ENCODE measurements around the gene HYAL3.

HYAL3 gene

GRCh38 chr3:50337175-50337861 lies 38.1 kb upstream of the HYAL3 start:
- peak; percentile 99 for DNase-seq
- TF ChIP-seq GATA1 (IDR thresholded peaks at IDR 0.05; ENCODE audit: low read depth, low read length): no peak
- peak; percentile 97 for TF ChIP-seq POLR2A (IDR thresholded peaks at IDR 0.05; ENCODE audit: low read length)

DNA sequence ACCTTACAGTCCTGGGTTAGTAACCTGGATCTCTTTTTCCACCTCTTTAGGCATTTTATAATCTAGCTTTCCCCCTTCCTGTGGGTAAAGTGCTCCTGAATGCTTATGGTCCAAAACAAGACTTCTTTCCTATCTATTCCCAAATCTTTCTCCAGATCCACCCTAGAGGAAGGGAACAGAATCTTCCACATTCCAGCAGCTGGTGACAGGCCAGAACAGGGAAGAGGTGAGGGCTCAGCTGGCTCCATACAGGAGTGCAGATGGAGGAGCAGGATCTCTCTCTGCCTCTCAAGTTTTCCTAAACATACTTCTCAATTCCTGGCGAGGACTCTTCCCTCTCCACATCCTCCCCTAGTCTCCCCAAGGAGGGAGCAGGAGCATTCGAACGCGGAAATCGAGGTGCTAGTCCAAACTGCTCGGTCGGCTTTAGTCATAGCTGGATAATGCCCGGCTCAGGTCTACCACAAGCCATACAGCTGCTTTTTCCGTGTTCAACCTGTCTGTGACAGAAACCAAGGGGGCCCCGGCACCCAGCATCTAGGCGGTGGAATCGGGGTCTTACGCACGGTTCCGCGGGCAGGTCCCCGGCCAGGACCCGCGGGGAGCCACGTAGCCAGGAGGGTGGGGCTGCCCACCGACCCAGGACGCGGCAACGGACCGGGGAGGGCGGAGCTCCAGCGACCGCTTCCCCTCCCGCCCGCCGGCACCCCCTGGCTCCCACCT lies 37.4 kb upstream of the HYAL3 start:
- no peak for TF ChIP-seq POLR2A (IDR thresholded peaks at IDR 0.05; ENCODE audit: low read length)
- no peak for TF ChIP-seq GATA1 (IDR thresholded peaks at IDR 0.05; ENCODE audit: low read depth, low read length)
- no peak for DNase-seq

DNA sequence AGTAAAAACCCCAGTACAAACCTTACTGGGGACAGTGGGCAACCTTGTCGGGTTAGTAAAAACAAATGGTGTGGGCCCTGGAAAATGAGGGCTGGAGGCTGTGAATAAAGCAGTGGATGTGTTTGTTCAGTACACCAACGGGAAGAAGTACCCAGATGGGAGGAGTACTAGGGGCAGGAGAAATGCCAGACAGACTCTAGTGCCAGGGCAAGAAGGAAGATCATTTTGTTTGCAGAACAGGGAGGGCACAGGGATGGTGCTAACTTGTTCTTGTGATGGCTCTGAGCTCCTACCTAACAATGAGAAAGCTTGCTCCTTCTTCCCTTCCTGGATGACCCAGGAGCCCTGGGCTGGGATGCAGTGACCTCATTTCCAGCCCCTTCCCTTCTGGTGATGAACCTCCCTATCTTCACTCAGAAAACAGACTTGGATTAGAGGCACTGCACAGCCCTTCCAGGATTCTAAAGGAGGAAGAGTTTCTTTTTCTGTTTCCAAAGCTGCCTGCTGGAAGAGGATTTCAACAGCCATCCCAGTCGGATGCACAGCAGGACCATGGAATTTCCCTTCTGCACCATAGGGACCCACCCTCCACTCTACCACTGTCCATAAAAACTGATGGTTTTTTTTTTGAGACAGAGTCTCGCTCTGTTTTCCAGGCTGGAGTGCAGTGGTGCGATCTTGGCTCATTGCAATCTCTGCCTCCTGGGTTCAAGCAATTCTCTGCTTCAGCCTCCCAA lies 35.3 kb upstream of the HYAL3 start:
- no peak for TF ChIP-seq GATA1 (IDR thresholded peaks at IDR 0.05; ENCODE audit: low read depth, low read length)
- no peak for TF ChIP-seq POLR2A (IDR thresholded peaks at IDR 0.05; ENCODE audit: low read length)

DNA sequence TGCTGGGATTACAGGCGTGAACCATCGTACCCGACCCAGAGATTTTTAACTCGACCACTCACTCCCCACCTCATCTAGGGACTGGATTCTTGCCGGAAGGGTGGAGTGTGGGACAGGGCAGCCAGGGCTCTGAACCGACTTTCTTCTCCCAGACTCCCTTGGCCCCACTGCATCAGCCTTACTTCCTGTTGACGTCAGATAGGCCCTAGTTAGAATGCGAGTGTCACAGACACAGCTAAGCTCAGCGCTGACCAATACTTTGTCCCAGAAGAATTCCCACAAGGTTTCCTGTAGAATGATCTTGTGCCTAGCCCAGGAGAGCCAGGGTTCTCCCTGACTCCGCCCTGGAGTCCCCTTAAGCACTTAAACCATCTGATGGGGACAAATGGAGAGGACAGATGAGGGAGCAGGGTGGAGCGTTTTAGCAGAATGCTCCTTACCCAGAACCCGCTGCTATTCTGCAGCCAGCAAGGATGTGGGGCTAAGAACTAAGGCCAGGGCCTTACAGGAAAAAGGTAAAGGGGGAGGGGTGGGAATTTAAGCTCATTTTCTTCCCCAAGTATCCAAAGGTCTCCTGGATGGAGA lies 34.6 kb upstream of the HYAL3 start:
- no peak for TF ChIP-seq GATA1 (IDR thresholded peaks at IDR 0.05; ENCODE audit: low read depth, low read length)
- no peak for TF ChIP-seq POLR2A (IDR thresholded peaks at IDR 0.05; ENCODE audit: low read length)
- DNase-seq: no peak

More for the DNA sequence above, 35.3 kb upstream of the HYAL3 start:
- DNase-seq: no peak

- TF ChIP-seq GATA1 (IDR thresholded peaks at IDR 0.05; ENCODE audit: low read depth, low read length) (no peak), POLR2A (IDR thresholded peaks at IDR 0.05; ENCODE audit: low read length) (no peak)
- no peak for DNase-seq
Observed at GRCh38 chr3:50331364-50331907, 32.2 kb upstream of the HYAL3 start.

- no peak for DNase-seq
- TF ChIP-seq GATA1 (IDR thresholded peaks at IDR 0.05; ENCODE audit: low read depth, low read length) (no peak), POLR2A (IDR thresholded peaks at IDR 0.05; ENCODE audit: low read length) (peak; percentile 13)
Observed at GRCh38 chr3:50330330-50330729, 31.1 kb upstream of the HYAL3 start.

DNA sequence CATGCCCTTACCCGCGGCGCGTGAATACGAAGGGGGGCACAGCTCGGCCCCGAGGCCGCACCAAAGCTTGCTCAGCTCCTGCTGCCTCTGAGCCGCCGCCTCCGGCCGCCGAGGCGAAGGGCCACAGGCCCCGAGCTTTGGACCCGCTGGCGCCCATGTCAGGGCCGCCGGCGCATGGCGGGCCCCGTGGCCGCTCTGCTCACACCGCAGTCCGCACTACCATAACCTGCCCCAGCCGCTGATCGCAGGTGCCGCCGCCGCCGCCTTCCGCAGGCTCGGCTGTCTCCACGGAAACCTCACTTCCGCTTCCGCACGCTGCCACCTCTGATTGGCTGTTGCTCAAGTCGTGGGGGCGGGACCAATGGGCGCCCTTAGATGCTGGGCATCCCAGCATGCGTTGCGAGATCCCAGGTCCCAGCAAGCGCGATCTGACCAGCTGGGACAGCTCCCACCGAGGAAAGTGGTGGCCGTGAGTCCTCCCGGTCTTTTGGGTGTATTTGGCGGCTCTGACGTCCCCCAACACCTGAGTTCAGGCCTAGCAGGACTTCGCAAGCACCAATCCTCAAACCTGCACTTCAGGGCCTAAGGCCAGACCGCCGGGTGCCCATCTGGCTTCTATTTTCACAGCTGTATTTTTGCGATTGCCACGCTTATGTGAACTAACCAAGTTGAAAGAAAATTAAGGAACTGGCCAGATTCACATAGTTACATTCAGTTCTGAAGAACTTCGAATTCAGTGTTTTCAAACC lies 28.9 kb upstream of the HYAL3 start, which contains the start of gene TUSC2:
TUSC2 (minus strand) TSS at position 281 of the 749 bp plus-strand sequence; CDS start at position 157, 124 bp downstream.
- TF ChIP-seq POLR2A (IDR thresholded peaks at IDR 0.05; ENCODE audit: low read length) (peak; percentile 86), GATA1 (IDR thresholded peaks at IDR 0.05; ENCODE audit: low read depth, low read length) (no peak)
- DNase-seq: peak; percentile 97 to 99

DNA sequence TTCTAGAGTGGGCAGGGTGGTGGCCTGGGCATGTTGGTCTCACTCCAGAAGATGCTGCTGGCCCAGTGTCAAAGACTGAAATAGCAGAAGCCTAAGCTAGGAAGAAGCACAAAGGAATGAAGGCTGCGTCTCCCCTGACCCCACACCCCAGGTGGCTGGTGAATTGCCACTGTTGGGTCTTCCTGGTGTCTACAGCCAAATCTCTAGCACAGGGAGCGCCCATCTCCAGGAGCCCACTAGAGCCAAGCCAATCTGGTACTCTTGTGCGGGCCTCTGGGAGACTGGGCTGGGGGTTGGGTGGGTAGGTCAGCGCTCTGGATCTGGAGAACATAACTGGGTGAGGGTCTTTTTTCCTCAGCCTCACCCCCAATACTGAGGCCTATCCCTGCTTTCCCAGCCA lies 27.9 kb upstream of the HYAL3 start:
- no peak for DNase-seq
- no peak for TF ChIP-seq GATA1 (IDR thresholded peaks at IDR 0.05; ENCODE audit: low read depth, low read length)
- no peak for TF ChIP-seq POLR2A (IDR thresholded peaks at IDR 0.05; ENCODE audit: low read length)

DNA sequence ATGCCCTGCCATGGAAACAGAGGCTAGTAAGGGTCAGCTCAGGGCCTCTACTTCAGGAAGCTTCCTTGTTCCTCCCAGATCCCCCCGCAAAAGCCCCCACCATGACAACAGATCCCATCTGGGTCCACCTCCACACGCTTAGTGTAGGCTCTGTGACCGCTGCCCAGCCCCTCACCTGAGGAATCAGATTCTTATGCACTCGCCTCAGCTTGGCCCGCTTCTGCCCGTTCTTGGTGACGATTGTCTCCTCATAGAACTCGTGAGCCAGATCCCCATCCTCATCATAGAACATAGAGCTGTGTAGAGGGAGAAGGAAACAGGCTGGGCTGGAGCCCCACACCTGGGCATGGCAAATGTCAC lies 27.0 kb upstream of the HYAL3 start:
- TF ChIP-seq POLR2A (IDR thresholded peaks at IDR 0.05; ENCODE audit: low read length) (no peak), GATA1 (IDR thresholded peaks at IDR 0.05; ENCODE audit: low read depth, low read length) (no peak)
- DNase-seq: no peak

DNA sequence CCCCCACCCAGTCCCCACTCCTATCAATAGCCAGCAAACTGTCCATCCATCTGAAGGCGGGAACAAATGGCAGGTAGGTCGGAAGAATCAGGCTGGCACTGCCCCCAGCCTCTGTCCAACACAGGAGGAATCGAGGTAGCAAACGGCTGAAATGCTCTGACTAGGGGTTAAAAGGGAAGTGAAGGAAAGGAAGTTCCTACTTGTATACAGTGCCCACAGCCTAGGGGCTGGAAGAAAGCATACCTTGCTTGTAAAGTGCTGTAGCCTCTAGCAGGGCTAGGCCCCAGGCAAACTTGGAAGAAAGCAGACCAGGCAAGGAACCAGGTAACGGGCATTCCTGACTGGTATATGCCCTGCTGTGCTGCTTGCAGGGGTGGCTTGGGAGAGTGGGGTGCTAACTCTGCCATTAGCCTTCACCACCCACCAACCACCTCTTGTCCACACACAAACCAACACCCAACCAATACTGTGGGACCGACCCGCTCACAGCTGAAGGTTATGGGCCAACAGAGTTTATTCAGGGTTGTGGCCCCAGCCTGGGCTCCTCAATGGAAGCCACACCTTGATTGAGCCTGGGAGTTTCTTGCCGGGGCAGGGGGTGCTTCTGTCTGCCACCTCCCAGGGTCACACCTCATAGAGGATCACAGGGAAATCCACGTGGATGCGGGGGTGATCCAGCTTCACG lies 26.4 kb upstream of the HYAL3 start:
- no peak for TF ChIP-seq GATA1 (IDR thresholded peaks at IDR 0.05; ENCODE audit: low read depth, low read length)
- TF ChIP-seq POLR2A (IDR thresholded peaks at IDR 0.05; ENCODE audit: low read length): no peak
- no peak for DNase-seq

- peak in 1 of 2 experiments; percentile 37 for DNase-seq
- TF ChIP-seq POLR2A (IDR thresholded peaks at IDR 0.05; ENCODE audit: low read length): no peak
Observed at GRCh38 chr3:50325113-50325480, 25.9 kb upstream of the HYAL3 start.

DNA sequence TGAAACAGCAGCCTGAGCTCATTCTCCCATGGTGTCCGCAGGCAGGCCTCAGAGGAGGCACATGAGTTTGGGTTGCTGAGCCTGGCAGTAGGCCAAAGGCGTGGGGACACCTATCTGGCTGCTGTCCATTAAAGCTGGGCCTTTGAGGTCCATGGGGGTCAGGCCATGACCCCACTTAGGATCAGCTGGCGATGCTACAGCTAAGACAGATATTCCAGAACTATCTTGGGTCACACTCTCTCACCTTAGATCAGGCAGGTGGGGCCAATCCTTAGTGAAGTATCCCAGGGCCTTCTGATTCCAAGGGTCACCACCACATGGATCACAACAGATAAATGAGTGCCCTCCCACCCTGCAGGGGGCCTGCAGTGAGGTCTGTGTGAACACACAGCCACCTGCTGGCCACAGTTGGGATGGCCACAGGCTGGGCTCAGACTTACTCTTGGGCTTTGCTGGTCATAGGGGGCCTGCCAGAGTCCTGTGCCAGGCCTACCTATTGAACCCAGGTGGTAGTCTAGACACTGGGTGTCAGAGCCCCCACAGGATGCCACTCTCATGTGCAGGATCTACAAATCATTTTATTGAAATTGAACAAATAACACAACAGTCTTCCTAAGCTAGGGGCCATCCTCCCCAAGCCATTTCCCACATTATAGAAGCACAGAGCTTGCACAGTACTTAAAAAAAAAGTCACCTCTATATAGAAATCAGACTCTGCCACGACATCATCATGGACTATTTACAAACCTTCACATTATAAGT lies 25.3 kb upstream of the HYAL3 start:
- TF ChIP-seq POLR2A (IDR thresholded peaks at IDR 0.05; ENCODE audit: low read length): no peak
- no peak for TF ChIP-seq GATA1 (IDR thresholded peaks at IDR 0.05; ENCODE audit: low read depth, low read length)
- peak; percentile 78 to 82 for DNase-seq

Measured in erythroblast (primary cell).